K562 (cell line): Measurements from ENCODE around the gene LTN1.

Experiments used
- EZH2 ChIP-seq: IDR thresholded peaks from 2 replicates; pipeline ENCODE4 v1.6.1; 2012; ENCODE audit warnings: low read depth, mild to moderate bottlenecking, inconsistent platforms, low read length, borderline replicate concordance
- HOMEZ ChIP-seq: fragments of 250-450 bp; sonication (Bioruptor Pico); IDR thresholded peaks from 2 replicates; pipeline ENCODE4 v1.4.0; 2020; ENCODE audit warnings: mild to moderate bottlenecking, moderate library complexity
- NR2C1 ChIP-seq, 2 experiments: fragments of 450-650 bp; IDR thresholded peaks; 2 replicates each; pipeline ENCODE4 v1.6.1; 2017; ENCODE audit warnings: mild to moderate bottlenecking in 2 of 2, antibody characterized with exemption in 1 of 2, inconsistent platforms in 1 of 2, missing compliant biosample characterization in 1 of 2, missing genetic modification characterization in 1 of 2
- POLR2AphosphoS5 ChIP-seq: IDR thresholded peaks from 2 replicates; pipeline ENCODE4 v1.6.1; 2011; ENCODE audit warnings: mild to moderate bottlenecking, low read depth, low read length, moderate library complexity; ENCODE audit not compliant: control insufficient read depth, insufficient read depth
- ZBTB26 ChIP-seq: fragments of 450-650 bp; formaldehyde crosslinking; IDR thresholded peaks from 2 replicates; pipeline ENCODE4 v1.4.0; 2022; ENCODE audit warnings: missing genetic modification characterization

DNA sequence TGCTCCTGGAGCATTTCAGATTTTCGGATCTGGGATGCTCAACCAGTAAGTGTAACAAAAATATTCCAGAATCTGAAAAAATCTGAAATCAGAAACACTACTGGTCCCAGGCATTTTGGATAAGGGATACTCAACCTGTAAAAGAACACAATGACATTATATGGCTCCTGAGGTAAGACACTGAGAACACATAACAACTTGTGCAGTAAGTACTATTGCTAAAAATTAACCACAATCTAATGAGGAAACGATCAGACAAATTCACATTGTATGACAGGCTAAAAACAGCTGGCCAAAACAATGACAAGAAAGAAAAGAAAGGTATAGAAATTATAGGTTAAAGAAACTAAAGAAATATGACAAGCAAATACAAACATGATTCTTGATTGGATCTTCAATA, 54.9 kb downstream of the LTN1 start:
- no peak for TF ChIP-seq ZBTB26 (CRISPR knock-in tag)
- TF ChIP-seq POLR2AphosphoS5: no peak
- TF ChIP-seq NR2C1 (IDR thresholded peaks at IDR 0.05): no peak
- TF ChIP-seq NR2C1 (tag; IDR thresholded peaks at IDR 0.05): no peak
- no peak for TF ChIP-seq EZH2
- TF ChIP-seq HOMEZ (CRISPR knock-in tag): no peak
